AG04450 (cell line): ENCODE measurements around the gene RPE65. TPM values are rescaled to one million over a fixed set of nuclear protein-coding genes. Genes with fewer than 3 reads are reported as not detected.
"Not testable (repeated sequence)": the region's sequence is repeated elsewhere in the genome, so short reads cannot be mapped to it uniquely, and the experiment has no call there.

Experiments used
- CTCF ChIA-PET: fragments of 300-600, 350-600 bp; formaldehyde crosslinking; extraction: SDS; loops from one replicate; lab custom pipeline; 2022; ENCODE audit warnings: antibody characterized with exemption, inconsistent platforms; lab: Charles Lee
- POLR2A ChIA-PET: fragments of 350-600 bp; formaldehyde crosslinking; extraction: SDS; loops from one replicate; lab custom pipeline; 2021; ENCODE audit warnings: antibody characterized with exemption, inconsistent platforms; lab: Yijun Ruan, JAX
- DNase-seq: peaks from one replicate; pipeline ENCODE4 v3.0.0-alpha.2; 2011; ENCODE audit warnings: low read depth, low spot score
- H3K27ac ChIP-seq: one replicate; pipeline ENCODE4 v1.5.1; 2012; ENCODE audit warnings: low read depth, low read length, control low read depth
- H3K27me3 ChIP-seq: one replicate; pipeline ENCODE4 v1.6.0; 2012; ENCODE audit warnings: low read length; ENCODE audit not compliant: control insufficient read depth, insufficient read depth
- H3K4me3 ChIP-seq: 2 replicates; pipeline ENCODE4 v1.5.1; 2011; ENCODE audit warnings: mild to moderate bottlenecking, low read depth, low read length, control low read depth
- H3K9me3 ChIP-seq: 2 replicates; pipeline ENCODE4 v1.5.1; 2012; ENCODE audit warnings: low read length; ENCODE audit not compliant: control insufficient read depth, insufficient read depth
- polyA plus RNA-seq: library from polyadenylated mRNA; depleted of rRNA; stranded (reverse); fragments of >200 nt; gene quantifications from 2 replicates; pipeline ENCODE4 v1.2.3, GENCODE V29; 2011
- TF ChIP-seq, protein P1 (sequence below): IDR thresholded peaks from 2 replicates; pipeline ENCODE4 v1.5.1; 2011; ENCODE audit warnings: low read depth, low read length, control low read depth, inconsistent platforms

Gene RPE65
- polyA plus RNA-seq, 1 experiment = not detected

DNA sequence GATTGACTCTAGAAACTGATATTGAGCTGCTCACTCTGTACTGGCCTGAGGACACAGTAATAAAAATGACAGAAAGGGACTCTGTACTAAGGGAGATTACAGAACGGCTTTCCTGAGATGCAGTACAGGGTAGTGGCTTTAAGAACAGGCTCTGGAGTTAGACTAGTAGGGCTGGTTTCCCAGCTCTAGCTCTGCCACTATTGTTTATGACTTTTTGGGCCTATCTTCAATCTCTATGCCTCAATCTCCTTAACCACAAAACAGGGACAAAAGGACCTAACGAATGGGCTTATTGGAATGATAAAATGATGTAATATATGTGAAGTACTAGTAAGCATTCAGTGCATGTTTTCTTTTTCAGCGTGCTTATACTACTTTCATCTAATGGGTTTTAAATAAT is 45.8 kb upstream of the RPE65 start:
- ChIA-PET CTCF (interaction anchor here (1.1 to 1.9 kb wide), 3 partner anchors 25 to 1242 kb away, joined by 4 to 6 read pairs (median 5); no protein-coding TSS in a partner anchor), POLR2A (no interaction called here)
- Histone ChIP-seq H3K9me3 (no peaks in the 10 kb centered on the region; the same call in 1 of the 2 replicates), H3K27ac (no peak overlapping the region), H3K27me3 (no peaks in the 10 kb centered on the region), H3K4me3 (peak overlapping the region; percentile 94)
- DNase-seq = no peak
- TF ChIP-seq, protein P1, sequence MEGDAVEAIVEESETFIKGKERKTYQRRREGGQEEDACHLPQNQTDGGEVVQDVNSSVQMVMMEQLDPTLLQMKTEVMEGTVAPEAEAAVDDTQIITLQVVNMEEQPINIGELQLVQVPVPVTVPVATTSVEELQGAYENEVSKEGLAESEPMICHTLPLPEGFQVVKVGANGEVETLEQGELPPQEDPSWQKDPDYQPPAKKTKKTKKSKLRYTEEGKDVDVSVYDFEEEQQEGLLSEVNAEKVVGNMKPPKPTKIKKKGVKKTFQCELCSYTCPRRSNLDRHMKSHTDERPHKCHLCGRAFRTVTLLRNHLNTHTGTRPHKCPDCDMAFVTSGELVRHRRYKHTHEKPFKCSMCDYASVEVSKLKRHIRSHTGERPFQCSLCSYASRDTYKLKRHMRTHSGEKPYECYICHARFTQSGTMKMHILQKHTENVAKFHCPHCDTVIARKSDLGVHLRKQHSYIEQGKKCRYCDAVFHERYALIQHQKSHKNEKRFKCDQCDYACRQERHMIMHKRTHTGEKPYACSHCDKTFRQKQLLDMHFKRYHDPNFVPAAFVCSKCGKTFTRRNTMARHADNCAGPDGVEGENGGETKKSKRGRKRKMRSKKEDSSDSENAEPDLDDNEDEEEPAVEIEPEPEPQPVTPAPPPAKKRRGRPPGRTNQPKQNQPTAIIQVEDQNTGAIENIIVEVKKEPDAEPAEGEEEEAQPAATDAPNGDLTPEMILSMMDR = no peak

DNA sequence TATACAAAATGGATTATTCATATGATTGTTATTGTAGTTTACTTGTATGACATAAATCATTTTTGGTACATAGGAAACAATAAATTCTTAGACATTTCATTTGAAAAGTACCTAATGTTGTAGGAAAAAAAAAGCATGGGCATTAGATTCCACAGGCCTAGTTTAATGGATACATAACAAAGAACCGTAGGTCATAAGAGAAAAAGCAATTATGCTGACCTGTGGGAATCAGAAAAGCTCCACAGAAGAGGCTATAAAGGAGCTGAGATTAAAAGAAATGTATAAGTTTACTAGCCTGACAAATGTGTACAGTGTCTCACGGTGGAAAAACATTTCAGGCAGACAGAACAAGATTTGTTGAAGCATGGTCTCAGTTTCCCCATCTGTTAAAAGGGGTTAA is 43.4 kb upstream of the RPE65 start:
- H3K4me3 ChIP-seq = no peak overlapping the region
- H3K27ac ChIP-seq = no peak overlapping the region
- CTCF ChIA-PET = interaction anchor here (1.4 to 1.6 kb wide), 2 partner anchors 51 to 373 kb away, joined by 3 to 4 read pairs; no protein-coding TSS in a partner anchor
- TF ChIP-seq, protein P1 = no peak
- H3K9me3 ChIP-seq = no peaks in the 10 kb centered on the region; the same call in 1 of the 2 replicates
- no peaks in the 10 kb centered on the region for H3K27me3 ChIP-seq
- POLR2A ChIA-PET = no interaction called here
- DNase-seq = no peak

GRCh38 chr1:68492255-68492654 is 42.5 kb upstream of the RPE65 start:
- H3K27me3 ChIP-seq, H3K27ac ChIP-seq, H3K9me3 ChIP-seq, DNase-seq, POLR2A ChIA-PET, H3K4me3 ChIP-seq: not testable (repeated sequence)
- CTCF ChIA-PET = interaction anchor here (1.4 to 1.6 kb wide), 2 partner anchors 50 to 372 kb away, joined by 3 to 4 read pairs; no protein-coding TSS in a partner anchor

- POLR2A ChIA-PET = no interaction called here
- Histone ChIP-seq H3K9me3 (no peaks in the 10 kb centered on the region), H3K27ac (no peak overlapping the region), H3K27me3 (no peaks in the 10 kb centered on the region), H3K4me3 (no peak overlapping the region)
- DNase-seq = no peak
- CTCF ChIA-PET = no interaction called here
- TF ChIP-seq, protein P1 = no peak
These were observed 40.4 kb upstream of the RPE65 start for GRCh38 chr1:68490046-68490651.

DNA sequence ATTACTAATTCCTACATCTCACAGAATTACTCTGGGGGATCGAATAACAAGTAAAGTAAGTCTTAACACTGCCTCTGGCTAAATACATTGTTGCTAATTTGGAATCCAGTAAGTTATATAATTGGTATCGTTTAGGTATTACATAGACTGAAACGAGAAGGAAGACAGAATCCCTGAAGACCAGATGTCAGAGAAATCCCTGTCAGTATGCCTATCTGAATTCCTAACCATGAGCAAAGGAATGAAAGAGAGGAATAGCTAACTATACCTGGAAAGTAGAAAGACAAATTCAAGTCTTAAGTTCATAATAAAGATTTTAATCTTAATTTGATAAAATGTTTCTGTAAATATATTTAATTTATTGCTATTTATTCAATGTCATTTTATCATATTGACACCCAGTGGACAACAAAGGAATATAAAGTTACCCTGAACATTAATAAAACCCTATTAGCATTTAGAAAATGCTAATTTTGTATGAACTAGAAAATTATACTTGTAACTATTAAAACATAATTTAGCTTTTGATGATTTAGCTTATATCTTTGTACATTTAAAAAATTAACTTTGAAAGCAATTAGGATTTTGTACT is 35.8 kb upstream of the RPE65 start:
- no peak for DNase-seq
- ChIA-PET CTCF (interaction anchor here (0.9 to 3.2 kb wide), 4 partner anchors 9 to 369 kb away, joined by 3 to 21 read pairs (median 4); no protein-coding TSS in a partner anchor), POLR2A (no interaction called here)
- Histone ChIP-seq H3K4me3 (no peak overlapping the region), H3K27ac (no peak overlapping the region), H3K27me3 (no peaks in the 10 kb centered on the region), H3K9me3 (no peaks in the 10 kb centered on the region)
- TF ChIP-seq, protein P1 = no peak
